Fibroblast of pulmonary artery (primary cell): Measurements from ENCODE around the gene S100A11.

ENCODE experiments used
- DNase-seq: peaks from one replicate; pipeline ENCODE4 v3.0.0-alpha.2; 2010; ENCODE audit warnings: low read depth
- H3K4me3 ChIP-seq: replicated peaks from 2 replicates; pipeline ENCODE4 v1.5.1; 2011; ENCODE audit warnings: low read depth, mild to moderate bottlenecking, control low read depth, low read length, moderate library complexity
- TF ChIP-seq, protein P1 (sequence below): IDR thresholded peaks from 2 replicates; pipeline ENCODE4 v1.5.1; 2011; ENCODE audit warnings: mild to moderate bottlenecking, control low read depth, low read length, inconsistent platforms; ENCODE audit errors: missing control alignments

S100A11 gene

GRCh38 chr1:152039461-152039860 is 2.7 kb upstream of the S100A11 start:
- no peak for DNase-seq
- TF ChIP-seq, protein P1, sequence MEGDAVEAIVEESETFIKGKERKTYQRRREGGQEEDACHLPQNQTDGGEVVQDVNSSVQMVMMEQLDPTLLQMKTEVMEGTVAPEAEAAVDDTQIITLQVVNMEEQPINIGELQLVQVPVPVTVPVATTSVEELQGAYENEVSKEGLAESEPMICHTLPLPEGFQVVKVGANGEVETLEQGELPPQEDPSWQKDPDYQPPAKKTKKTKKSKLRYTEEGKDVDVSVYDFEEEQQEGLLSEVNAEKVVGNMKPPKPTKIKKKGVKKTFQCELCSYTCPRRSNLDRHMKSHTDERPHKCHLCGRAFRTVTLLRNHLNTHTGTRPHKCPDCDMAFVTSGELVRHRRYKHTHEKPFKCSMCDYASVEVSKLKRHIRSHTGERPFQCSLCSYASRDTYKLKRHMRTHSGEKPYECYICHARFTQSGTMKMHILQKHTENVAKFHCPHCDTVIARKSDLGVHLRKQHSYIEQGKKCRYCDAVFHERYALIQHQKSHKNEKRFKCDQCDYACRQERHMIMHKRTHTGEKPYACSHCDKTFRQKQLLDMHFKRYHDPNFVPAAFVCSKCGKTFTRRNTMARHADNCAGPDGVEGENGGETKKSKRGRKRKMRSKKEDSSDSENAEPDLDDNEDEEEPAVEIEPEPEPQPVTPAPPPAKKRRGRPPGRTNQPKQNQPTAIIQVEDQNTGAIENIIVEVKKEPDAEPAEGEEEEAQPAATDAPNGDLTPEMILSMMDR = no peak
- H3K4me3 ChIP-seq = no peak overlapping the region

- H3K4me3 ChIP-seq = no peak overlapping the region
- TF ChIP-seq, protein P1 = no peak
- no peak for DNase-seq
These were observed 2.1 kb upstream of the S100A11 start for GRCh38 chr1:152038871-152039270.

GRCh38 chr1:152035539-152036266 is 1.1 kb downstream of the S100A11 start:
- H3K4me3 ChIP-seq = peak overlapping the region; percentile 97
- peak; percentile 39 for DNase-seq
- TF ChIP-seq, protein P1 = no peak

GRCh38 chr1:152034654-152035538 is 1.9 kb downstream of the S100A11 start:
- DNase-seq = peak; percentile 68
- H3K4me3 ChIP-seq = peak overlapping the region; percentile 97
- TF ChIP-seq, protein P1 = peak; percentile 79

GRCh38 chr1:152034324-152034653 is 2.5 kb downstream of the S100A11 start:
- peak overlapping the region; percentile 97 for H3K4me3 ChIP-seq
- no peak for DNase-seq
- TF ChIP-seq, protein P1 = no peak

DNA sequence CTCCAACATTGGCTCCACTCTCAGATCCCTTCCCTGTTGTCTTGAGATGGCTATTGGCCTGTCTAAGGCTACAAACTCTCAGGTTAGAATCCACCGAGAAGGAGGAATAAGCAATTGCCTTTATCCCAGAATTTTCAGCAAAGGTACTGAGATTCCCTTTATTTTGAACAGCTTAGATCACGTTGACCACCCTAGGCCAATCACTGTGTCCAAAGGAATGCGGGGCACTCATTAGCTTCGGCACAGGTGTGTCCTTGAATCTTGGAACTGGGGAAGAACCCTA is 6.9 kb downstream of the S100A11 start:
- DNase-seq = no peak
- H3K4me3 ChIP-seq = no peak overlapping the region
- TF ChIP-seq, protein P1 = no peak
